VCaP (cell line): ENCODE measurements around the gene CPE.
A peak's percentile ranks its signal among the peaks of the same experiment; 100 is the strongest.

Experiments used
- H3K27ac ChIP-seq: fragments of 450-650 bp; 2 replicates; pipeline ENCODE4 v1.5.1; 2017
- TF ChIP-seq, protein P1 (sequence below): fragments of 450-650 bp; conservative IDR thresholded peaks from 2 replicates; pipeline ENCODE4 v1.5.1; 2017; ENCODE audit warnings: mild to moderate bottlenecking, moderate library complexity

The CPE gene

DNA sequence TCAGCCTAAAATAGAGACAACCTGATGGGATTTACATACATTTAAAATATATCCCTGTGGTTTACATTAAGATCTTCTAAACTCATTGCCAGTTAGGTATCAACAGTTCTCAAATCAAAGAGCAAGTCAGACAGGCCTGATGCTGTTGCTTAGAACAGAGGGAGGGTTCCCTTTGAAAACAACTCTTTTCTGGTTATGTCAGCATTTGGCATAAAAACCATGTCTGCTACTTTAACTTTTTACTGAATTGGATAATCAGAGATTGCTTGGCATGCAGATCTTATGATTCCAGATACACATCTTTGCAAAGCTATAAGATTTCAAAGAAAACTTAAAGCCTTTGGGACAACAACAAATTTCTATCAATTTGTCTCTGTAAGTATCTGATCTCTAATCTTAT lies 140.8 kb downstream of the CPE start:
- TF ChIP-seq, protein P1, sequence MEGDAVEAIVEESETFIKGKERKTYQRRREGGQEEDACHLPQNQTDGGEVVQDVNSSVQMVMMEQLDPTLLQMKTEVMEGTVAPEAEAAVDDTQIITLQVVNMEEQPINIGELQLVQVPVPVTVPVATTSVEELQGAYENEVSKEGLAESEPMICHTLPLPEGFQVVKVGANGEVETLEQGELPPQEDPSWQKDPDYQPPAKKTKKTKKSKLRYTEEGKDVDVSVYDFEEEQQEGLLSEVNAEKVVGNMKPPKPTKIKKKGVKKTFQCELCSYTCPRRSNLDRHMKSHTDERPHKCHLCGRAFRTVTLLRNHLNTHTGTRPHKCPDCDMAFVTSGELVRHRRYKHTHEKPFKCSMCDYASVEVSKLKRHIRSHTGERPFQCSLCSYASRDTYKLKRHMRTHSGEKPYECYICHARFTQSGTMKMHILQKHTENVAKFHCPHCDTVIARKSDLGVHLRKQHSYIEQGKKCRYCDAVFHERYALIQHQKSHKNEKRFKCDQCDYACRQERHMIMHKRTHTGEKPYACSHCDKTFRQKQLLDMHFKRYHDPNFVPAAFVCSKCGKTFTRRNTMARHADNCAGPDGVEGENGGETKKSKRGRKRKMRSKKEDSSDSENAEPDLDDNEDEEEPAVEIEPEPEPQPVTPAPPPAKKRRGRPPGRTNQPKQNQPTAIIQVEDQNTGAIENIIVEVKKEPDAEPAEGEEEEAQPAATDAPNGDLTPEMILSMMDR: no peak
- no peak overlapping the region for H3K27ac ChIP-seq

DNA sequence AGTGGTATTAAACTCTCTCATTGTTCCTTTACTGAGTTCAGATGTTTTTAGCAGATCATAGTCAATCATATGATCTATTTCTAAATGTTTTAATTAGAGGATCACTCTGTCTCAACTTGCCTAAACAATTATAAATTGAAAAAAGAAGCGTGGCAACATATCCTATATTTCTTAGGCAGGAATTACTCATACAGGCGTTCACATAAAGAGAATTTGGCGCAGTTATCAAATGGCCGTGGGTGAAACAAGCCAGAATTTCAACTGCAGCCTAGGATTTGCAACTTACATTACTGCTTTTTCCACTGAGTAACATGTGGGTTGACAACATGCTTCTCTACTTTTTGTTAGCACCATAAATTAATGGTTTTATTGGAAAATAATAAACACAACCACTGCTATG lies 141.3 kb downstream of the CPE start:
- H3K27ac ChIP-seq: no peak overlapping the region
- TF ChIP-seq, protein P1: no peak

DNA sequence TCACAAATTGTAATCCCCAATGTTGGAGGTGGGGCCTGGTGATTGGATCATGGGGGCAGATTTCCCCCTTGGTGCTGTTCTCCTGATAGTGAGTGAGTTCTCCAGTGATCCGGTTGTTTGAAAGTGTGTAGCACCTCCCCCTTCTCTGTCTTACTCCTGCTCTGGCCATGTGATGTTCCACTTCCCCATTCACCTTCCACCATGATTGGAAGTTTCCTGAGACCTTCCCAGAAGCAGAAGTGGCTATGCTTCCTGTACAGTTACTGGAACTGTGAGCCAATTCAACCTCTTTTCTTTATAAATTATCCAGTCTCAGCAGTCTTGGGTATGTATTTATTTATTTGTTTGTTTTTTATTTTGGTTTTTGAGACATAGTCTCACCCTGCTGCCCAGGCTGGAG lies 143.2 kb downstream of the CPE start:
- TF ChIP-seq, protein P1: no peak

DNA sequence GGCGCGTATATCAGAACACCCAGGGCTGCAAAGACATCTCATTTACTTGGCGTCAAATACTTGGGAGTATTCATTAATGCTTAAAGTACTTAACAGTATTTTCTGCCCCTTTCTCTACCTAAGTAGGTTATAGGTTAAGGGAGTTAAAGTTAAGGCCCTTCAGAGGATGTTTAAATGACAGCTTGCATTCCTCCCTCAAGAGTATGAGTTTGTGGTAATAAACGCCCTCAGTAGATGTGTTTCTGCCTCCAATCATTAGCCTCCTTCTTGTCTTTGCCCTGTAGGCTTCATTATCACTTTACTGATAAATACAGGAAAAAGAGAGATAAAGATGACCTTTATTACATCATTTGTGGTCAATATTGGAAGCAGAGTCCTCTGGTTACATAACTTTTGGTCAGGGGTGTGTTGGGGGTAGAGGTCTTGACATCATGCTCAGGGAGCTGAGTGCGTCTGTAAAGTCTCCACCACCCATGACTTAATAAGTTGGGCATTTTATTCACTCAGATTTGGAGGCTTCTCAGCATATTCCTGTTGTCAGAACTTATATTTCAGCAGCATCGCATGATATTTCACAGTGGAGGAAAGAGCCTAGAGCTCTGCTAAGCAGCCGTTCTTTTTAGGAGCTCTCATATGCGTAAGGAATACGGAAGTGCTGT lies 145.9 kb downstream of the CPE start:
- TF ChIP-seq, protein P1: no peak
- H3K27ac ChIP-seq: no peak overlapping the region

More for the DNA sequence above, 143.2 kb downstream of the CPE start:
- H3K27ac ChIP-seq: no peak overlapping the region

DNA sequence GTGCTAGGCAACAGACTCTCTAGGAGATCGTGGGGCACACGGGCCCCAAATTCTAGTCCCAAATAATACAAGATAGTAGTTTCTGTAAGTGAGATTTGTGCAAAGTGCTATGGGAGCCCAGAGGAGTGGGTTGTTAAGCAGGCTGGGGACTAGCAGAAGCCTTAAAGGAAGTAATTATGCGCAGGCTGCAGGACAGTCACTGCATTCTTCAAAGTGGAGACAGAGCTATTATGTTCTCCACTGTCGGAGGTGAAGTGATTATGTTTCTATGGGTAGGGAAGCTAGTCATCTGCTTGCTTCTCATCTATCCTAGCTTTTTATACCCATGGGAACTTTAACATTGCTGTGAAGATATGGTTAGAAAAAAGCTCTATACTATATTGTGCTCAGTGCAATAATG lies 154.2 kb downstream of the CPE start:
- TF ChIP-seq, protein P1: no peak
- no peak overlapping the region for H3K27ac ChIP-seq

DNA sequence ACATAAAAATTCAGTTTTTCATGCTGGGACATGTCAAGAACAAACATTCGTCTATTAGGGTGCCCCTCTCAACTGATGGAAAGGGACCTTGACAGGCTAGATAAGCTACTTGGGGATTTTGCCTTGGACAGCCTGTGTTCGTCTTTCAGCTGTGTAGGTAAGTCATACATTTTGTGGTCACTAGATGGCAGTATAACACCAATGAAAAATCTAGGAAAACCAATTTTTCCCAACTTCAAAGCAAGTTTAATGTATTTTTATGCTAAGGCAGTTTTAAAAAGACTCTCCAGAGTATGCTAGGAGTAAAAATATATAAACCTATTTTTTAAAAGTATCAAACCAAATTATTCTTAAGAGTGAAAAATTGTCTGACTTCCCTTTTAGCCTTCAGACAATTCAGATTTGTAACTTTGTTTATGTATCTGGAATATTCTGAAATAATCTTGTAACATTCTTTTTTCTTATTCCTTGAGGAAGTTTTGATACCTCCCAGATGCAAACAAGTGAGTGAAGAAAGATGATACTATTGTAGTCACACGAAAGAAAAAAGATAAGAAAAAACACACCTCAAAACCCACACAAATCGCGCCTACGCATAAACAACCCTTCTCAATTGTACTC lies 158.3 kb downstream of the CPE start:
- TF ChIP-seq, protein P1: peak; percentile 80
- H3K27ac ChIP-seq: no peak overlapping the region

DNA sequence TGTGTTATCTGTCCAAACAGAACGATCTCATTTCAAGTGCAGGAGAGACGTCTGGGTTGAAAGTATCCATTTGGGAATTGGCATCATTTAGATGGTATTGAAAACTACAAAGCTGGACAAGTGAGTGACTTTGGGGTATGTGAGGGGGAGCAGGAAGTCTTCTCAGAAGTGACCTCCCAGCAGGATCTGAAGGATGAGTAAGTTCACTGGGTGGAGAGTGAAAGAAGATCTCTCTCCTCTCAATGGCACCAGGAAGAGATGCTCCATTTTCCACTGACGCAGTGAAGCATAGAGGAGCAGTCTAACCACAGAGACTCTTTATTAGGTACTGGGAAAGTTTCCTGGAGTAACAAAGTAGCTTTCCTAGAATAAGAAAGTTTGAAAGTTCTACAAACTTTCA lies 161.0 kb downstream of the CPE start:
- TF ChIP-seq, protein P1: no peak
- no peak overlapping the region for H3K27ac ChIP-seq
